PC-3 (cell line): Measurements from ENCODE around the gene TMED8. TPM values are rescaled to one million over a fixed set of nuclear protein-coding genes. Genes with fewer than 3 reads are reported as not detected.

Experiments
- ATAC-seq: fragments of 200-7000 bp; cut with Tn5 transposase; 2 replicates; pipeline ENCODE4 v1.9.1; 2020; ENCODE audit warnings: mild to moderate bottlenecking, moderate library complexity
- BruUV-seq: library from RNA; stranded (reverse); fragments of 400-500 nt; replicated peaks from 2 replicates; lab custom pipeline; 2021; lab: Mats Ljungman, UMichigan
- CTCF ChIA-PET: fragments of 300-600 bp; sonication (Branson Sonifier 250); formaldehyde crosslinking; loops from one replicate; lab custom pipeline; 2022; ENCODE audit warnings: antibody characterized with exemption; lab: Charles Lee
- POLR2A ChIA-PET: fragments of 300-600 bp; sonication (Branson Sonifier 250); formaldehyde crosslinking; loops from one replicate; lab custom pipeline; 2022; ENCODE audit warnings: antibody characterized with exemption; ENCODE audit not compliant: unreplicated experiment; lab: Charles Lee
- DNase-seq: peaks from one replicate; pipeline ENCODE4 v3.0.0-alpha.2; 2015
- H2AFZ ChIP-seq: fragments of 300-600 bp; sonication (generic); 2 replicates; pipeline ENCODE4 v1.6.0; 2016; ENCODE audit warnings: antibody characterized with exemption, low read length
- H3F3A ChIP-seq: fragments of 300-600 bp; sonication (generic); one replicate; pipeline ENCODE4 v1.6.0; 2017; ENCODE audit warnings: antibody characterized with exemption, low read length, control low read depth, mild to moderate bottlenecking; ENCODE audit not compliant: unreplicated experiment
- H3K27ac ChIP-seq: fragments of 300-600 bp; sonication (generic); 2 replicates; pipeline ENCODE4 v1.5.1; 2016; ENCODE audit warnings: mild to moderate bottlenecking, low read length
- H3K27me3 ChIP-seq: fragments of 300-600 bp; sonication (generic); 2 replicates; pipeline ENCODE4 v1.6.1; 2016; ENCODE audit warnings: low read length, mixed read lengths
- H3K36me3 ChIP-seq: fragments of 300-600 bp; sonication (generic); 2 replicates; pipeline ENCODE4 v1.6.1; 2016; ENCODE audit warnings: low read depth, mixed run types, low read length, mixed read lengths
- H3K4me1 ChIP-seq: fragments of 300-600 bp; sonication (generic); 2 replicates; pipeline ENCODE4 v1.5.1; 2016; ENCODE audit warnings: low read length; ENCODE audit not compliant: insufficient read depth
- H3K4me2 ChIP-seq: fragments of 300-600 bp; sonication (generic); 2 replicates; pipeline ENCODE4 v1.6.0; 2016; ENCODE audit warnings: low read length
- H3K4me3 ChIP-seq: fragments of 300-600 bp; sonication (generic); 2 replicates; pipeline ENCODE4 v1.5.1; 2016; ENCODE audit warnings: mild to moderate bottlenecking, low read length, mixed read lengths
- H3K79me2 ChIP-seq: fragments of 300-600 bp; sonication (generic); 2 replicates; pipeline ENCODE4 v1.6.1; 2017; ENCODE audit warnings: low read length, mixed read lengths
- H3K9ac ChIP-seq: fragments of 300-600 bp; sonication (generic); 2 replicates; pipeline ENCODE4 v1.6.0; 2016; ENCODE audit warnings: mild to moderate bottlenecking, low read length
- H3K9me2 ChIP-seq: fragments of 300-600 bp; sonication (generic); replicated peaks from 2 replicates; pipeline ENCODE4 v1.6.1; 2016; ENCODE audit warnings: mixed run types, low read length, mixed read lengths
- H3K9me3 ChIP-seq: fragments of 300-600 bp; sonication (generic); 2 replicates; pipeline ENCODE4 v1.6.1; 2016; ENCODE audit warnings: low read length, mixed read lengths
- H4K20me1 ChIP-seq: fragments of 300-600 bp; sonication (generic); 2 replicates; pipeline ENCODE4 v1.6.1; 2016; ENCODE audit warnings: low read length, mixed read lengths
- CTCF ChIP-seq: fragments of 300-600 bp; sonication (generic); conservative IDR thresholded peaks from 2 replicates; pipeline ENCODE4 v1.5.1; 2017; ENCODE audit warnings: antibody characterized with exemption, low read depth, mild to moderate bottlenecking, low read length
- EZH2 ChIP-seq: fragments of 300-600 bp; sonication (generic); IDR thresholded peaks from one replicate; pipeline ENCODE4 v1.6.1; 2017; ENCODE audit warnings: antibody characterized with exemption, mild to moderate bottlenecking, low read length; ENCODE audit not compliant: unreplicated experiment
- EZH2phosphoT487 ChIP-seq: fragments of 300-600 bp; sonication (generic); IDR thresholded peaks from 2 replicates; pipeline ENCODE4 v1.6.1; 2018; ENCODE audit warnings: mild to moderate bottlenecking, antibody characterized with exemption, low read length, borderline replicate concordance
- intact Hi-C: fragments of 100-400 bp; cut with micrococcal nuclease; formaldehyde crosslinking; loops from 2 replicates; pipeline ENCODE4 v1.9.0; 2023
- total RNA-seq: library from RNA; depleted of rRNA; stranded (reverse); fragments of >200 nt; gene quantifications from 2 replicates; pipeline ENCODE4 v1.2.3, GENCODE V29; 2014

The TMED8 gene
- total RNA-seq, 1 experiment from 2014 or later: 16.8 TPM

GRCh38 chr14:77305696-77306095 is 71.2 kb downstream of the TMED8 start:
- no peak overlapping the region for H3K4me2 ChIP-seq
- H3K9ac ChIP-seq: no peak overlapping the region
- intact Hi-C loops: no loop called here
- H3F3A ChIP-seq: peaks cover 14% of the 10 kb centered on the region
- DNase-seq: no peak
- H3K4me1 ChIP-seq: peaks cover 33% of the 10 kb centered on the region
- TF ChIP-seq CTCF (no peak), EZH2phosphoT487 (no peak), EZH2 (no peak)
- POLR2A ChIA-PET: interaction anchor here (1.1 kb wide), 1 partner anchor 15 kb away, joined by 3 read pairs; the partner anchor contains the start of genes GSTZ1 and POMT2
- H3K36me3 ChIP-seq: peaks cover 27% of the 10 kb centered on the region; the same call in 1 of the 2 replicates
- no peak overlapping the region for H3K27ac ChIP-seq
- no peaks in the 10 kb centered on the region for H4K20me1 ChIP-seq
- no peaks in the 10 kb centered on the region for H3K9me3 ChIP-seq
- BruUV-seq: no TSS peak
- no peak overlapping the region for H3K4me3 ChIP-seq
- no peaks in the 10 kb centered on the region for H3K9me2 ChIP-seq
- no peak overlapping the region for H2AFZ ChIP-seq
- CTCF ChIA-PET: interaction anchor here (6.3 kb wide), 1 partner anchor 10 kb away, joined by 72 read pairs; no protein-coding TSS in a partner anchor
- no peak for ATAC-seq
- no peaks in the 10 kb centered on the region for H3K27me3 ChIP-seq
- peaks cover 7% of the 10 kb centered on the region for H3K79me2 ChIP-seq

GRCh38 chr14:77303417-77304156 is 73.3 kb downstream of the TMED8 start:
- Histone ChIP-seq H3K9me3 (no peaks in the 10 kb centered on the region), H3K79me2 (peaks cover 6% of the 10 kb centered on the region; the same call in 1 of the 2 replicates), H3K4me2 (peak overlapping the region; percentile 81), H2AFZ (no peak overlapping the region), H3K27me3 (no peaks in the 10 kb centered on the region), H4K20me1 (no peaks in the 10 kb centered on the region), H3F3A (peaks cover 14% of the 10 kb centered on the region), H3K27ac (peak overlapping the region; percentile 92), H3K4me1 (peaks cover 33% of the 10 kb centered on the region), H3K4me3 (peak overlapping the region; percentile 50), H3K9me2 (no peaks in the 10 kb centered on the region), H3K36me3 (peaks cover 34% of the 10 kb centered on the region; the same call in 1 of the 2 replicates), H3K9ac (peak overlapping the region; percentile 66)
- TF ChIP-seq EZH2 (no peak), CTCF (no peak), EZH2phosphoT487 (no peak)
- CTCF ChIA-PET: interaction anchor here (0.6 to 6.3 kb wide), 4 partner anchors 12 to 370 kb away, joined by 3 to 72 read pairs (median 6); partner anchors contain the start of genes GSTZ1 and POMT2
- intact Hi-C loops: loop anchor here (1.0 to 5.0 kb wide), 3 partner anchors 11 to 151 kb away; partner anchors contain the start of gene POMT2
- POLR2A ChIA-PET: interaction anchor here (0.6 kb wide), 1 partner anchor 22 kb away, joined by 7 read pairs; no protein-coding TSS in a partner anchor
- DNase-seq (peak; percentile 100), ATAC-seq (peak; percentile 89)
- BruUV-seq: no TSS peak
